NT2/D1 (cell line): ENCODE data around the gene SLC5A4.

Experiments
- SUZ12 ChIP-seq: IDR thresholded peaks from 2 replicates; pipeline ENCODE4 v1.6.1; 2011; ENCODE audit not compliant: insufficient read length, insufficient read depth; ENCODE audit errors: extremely low read depth
- YY1 ChIP-seq: IDR thresholded peaks from 2 replicates; pipeline ENCODE4 v1.6.1; 2011; ENCODE audit not compliant: insufficient read length, insufficient read depth

DNA sequence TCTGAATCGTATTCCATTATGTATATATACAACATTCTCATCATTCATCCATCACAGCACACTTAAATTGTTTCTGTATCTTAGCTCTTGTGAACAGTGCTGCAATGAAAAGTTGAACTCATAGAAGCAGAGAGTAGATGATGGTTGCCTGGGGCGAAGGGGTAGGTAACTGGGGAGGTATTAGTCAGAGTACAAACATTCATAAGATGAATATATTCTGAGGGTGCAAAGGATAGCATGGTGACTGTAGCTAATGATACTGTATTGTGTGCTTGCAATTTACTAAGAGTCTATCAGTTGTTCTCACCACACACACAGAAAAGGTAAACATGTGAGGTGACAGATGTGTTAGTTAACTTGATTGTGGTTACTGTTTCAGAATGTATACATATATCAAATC lies 37.7 kb downstream of the SLC5A4 start:
- TF ChIP-seq SUZ12 (no peak), YY1 (no peak)
